ENCODE measurements around the gene CYP24A1.

CYP24A1 gene

DNA sequence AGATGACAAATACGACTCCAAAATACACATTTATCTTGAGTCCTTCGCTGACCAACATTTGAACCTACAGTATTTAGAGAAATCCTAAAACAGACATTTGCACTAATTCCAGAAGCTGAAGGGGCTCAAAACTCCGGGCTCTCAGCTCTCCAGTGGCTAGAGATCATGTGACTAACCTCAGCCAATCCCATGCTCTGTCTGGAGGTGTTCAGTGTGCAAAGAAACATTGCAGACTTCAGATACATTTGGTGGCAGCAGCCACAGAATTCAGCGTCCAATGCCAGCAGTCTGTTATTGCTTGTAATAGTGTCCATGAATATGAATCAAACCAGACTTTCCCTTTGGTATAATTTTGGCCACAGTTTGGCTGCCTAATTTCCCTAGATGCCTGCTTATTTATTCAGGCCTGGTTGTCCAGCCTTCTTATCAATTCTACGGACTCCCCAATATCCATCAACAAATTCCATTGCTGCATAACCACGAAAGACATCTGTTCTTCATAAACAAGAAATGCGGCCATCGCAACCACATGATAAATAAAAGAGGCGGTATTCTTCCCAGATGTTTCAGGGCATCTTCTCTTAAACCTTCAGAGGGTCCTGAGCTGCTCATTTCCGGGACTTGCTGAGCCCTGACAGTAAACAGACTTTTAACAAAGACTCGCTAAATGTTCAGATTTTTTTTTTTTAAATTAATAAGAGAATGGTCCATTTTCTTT is 14.5 kb upstream of the CYP24A1 start:
- no peak for DNase-seq
- Histone ChIP-seq H2AFZ (ENCODE audit: low read depth, low read length) (no peak overlapping the region), H3K27ac (ENCODE audit: low read length) (no peak overlapping the region)

DNA sequence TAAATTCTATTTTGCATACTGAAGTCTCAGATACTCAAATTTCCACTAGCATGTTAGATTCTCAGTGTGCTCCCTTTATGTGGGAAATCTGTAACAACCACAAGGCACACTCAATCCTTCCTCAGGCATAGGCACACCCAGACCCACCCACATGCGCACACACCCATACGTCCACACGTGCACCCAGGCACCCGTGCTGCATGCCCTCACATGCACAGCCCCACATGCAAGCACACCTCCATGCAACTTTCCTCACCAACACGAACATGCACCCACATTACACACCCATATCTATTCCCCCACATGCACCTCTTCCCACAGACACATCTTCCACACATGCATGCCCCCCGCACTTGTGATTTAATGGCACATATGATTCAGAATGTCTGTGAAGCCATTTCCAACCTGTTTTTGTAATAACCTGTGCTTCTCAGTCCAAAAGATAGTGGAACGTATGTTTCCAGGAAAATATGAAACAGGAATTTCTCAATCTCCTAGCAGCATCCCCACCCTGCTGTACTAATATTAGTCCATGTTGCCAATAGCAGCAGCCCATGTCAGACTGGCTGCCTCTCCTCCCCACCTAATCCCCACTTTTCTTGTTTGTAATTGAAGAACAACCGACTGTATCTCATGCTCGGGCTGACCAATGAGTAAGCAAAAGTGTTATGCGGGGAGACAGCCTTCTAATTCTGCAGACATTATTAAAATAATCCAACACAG is 11.3 kb upstream of the CYP24A1 start:
- no peak overlapping the region for H3K4me2 ChIP-seq (ENCODE audit: insufficient read depth, low read length)
- no peak for DNase-seq
- H3K4me1 ChIP-seq (ENCODE audit: insufficient read depth, low read length): no peaks in the 10 kb centered on the region
- H3K4me3 ChIP-seq (ENCODE audit: low read depth in 1 of 2, low read length in 2 of 2): no peak overlapping the region
- no peaks in the 10 kb centered on the region for H3K36me3 ChIP-seq (ENCODE audit: insufficient read depth, low read length)
- peaks cover 31% of the 10 kb centered on the region for H3K27me3 ChIP-seq (ENCODE audit: insufficient read depth, low read length, poor library complexity)
- TF ChIP-seq, protein P1, sequence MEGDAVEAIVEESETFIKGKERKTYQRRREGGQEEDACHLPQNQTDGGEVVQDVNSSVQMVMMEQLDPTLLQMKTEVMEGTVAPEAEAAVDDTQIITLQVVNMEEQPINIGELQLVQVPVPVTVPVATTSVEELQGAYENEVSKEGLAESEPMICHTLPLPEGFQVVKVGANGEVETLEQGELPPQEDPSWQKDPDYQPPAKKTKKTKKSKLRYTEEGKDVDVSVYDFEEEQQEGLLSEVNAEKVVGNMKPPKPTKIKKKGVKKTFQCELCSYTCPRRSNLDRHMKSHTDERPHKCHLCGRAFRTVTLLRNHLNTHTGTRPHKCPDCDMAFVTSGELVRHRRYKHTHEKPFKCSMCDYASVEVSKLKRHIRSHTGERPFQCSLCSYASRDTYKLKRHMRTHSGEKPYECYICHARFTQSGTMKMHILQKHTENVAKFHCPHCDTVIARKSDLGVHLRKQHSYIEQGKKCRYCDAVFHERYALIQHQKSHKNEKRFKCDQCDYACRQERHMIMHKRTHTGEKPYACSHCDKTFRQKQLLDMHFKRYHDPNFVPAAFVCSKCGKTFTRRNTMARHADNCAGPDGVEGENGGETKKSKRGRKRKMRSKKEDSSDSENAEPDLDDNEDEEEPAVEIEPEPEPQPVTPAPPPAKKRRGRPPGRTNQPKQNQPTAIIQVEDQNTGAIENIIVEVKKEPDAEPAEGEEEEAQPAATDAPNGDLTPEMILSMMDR (IDR thresholded peaks at IDR 0.05; ENCODE audit: borderline replicate concordance, extremely low read depth, low read length, poor library complexity, severe bottlenecking): no peak
- no peak for TF ChIP-seq EZH2 (IDR thresholded peaks at IDR 0.05; ENCODE audit: borderline replicate concordance, low read depth, low read length, severe bottlenecking)
- H3K9me3 ChIP-seq (ENCODE audit: insufficient read depth, low read length, severe bottlenecking): no peaks in the 10 kb centered on the region
- no peak for ATAC-seq (ENCODE audit: insufficient read depth, low read depth)
- H3K9ac ChIP-seq (ENCODE audit: low read depth, low read length): no peak overlapping the region
- no peak overlapping the region for H2AFZ ChIP-seq (ENCODE audit: low read depth, low read length)
- no peaks in the 10 kb centered on the region for H4K20me1 ChIP-seq (ENCODE audit: insufficient read depth, low read length)
- H3K79me2 ChIP-seq (ENCODE audit: insufficient read depth, low read length): no peaks in the 10 kb centered on the region
- no peak overlapping the region for H3K27ac ChIP-seq (ENCODE audit: low read length)

More for the DNA sequence above, 14.5 kb upstream of the CYP24A1 start:
- no peaks in the 10 kb centered on the region for H3K79me2 ChIP-seq (ENCODE audit: insufficient read depth, low read length)
- ATAC-seq (ENCODE audit: insufficient read depth, low read depth): no peak
- no peaks in the 10 kb centered on the region for H3K9me3 ChIP-seq (ENCODE audit: insufficient read depth, low read length, severe bottlenecking)
- no peaks in the 10 kb centered on the region for H4K20me1 ChIP-seq (ENCODE audit: insufficient read depth, low read length)
- H3K27me3 ChIP-seq (ENCODE audit: insufficient read depth, low read length, poor library complexity): peaks cover 26% of the 10 kb centered on the region
- TF ChIP-seq, protein P1 (IDR thresholded peaks at IDR 0.05; ENCODE audit: borderline replicate concordance, extremely low read depth, low read length, poor library complexity, severe bottlenecking): no peak
- no peak for TF ChIP-seq EZH2 (IDR thresholded peaks at IDR 0.05; ENCODE audit: borderline replicate concordance, low read depth, low read length, severe bottlenecking)
- H3K4me2 ChIP-seq (ENCODE audit: insufficient read depth, low read length): no peak overlapping the region
- no peak overlapping the region for H3K9ac ChIP-seq (ENCODE audit: low read depth, low read length)
- H3K36me3 ChIP-seq (ENCODE audit: insufficient read depth, low read length): no peaks in the 10 kb centered on the region
- H3K4me1 ChIP-seq (ENCODE audit: insufficient read depth, low read length): no peaks in the 10 kb centered on the region
- H3K4me3 ChIP-seq (ENCODE audit: low read depth in 1 of 2, low read length in 2 of 2): no peak overlapping the region

DNA sequence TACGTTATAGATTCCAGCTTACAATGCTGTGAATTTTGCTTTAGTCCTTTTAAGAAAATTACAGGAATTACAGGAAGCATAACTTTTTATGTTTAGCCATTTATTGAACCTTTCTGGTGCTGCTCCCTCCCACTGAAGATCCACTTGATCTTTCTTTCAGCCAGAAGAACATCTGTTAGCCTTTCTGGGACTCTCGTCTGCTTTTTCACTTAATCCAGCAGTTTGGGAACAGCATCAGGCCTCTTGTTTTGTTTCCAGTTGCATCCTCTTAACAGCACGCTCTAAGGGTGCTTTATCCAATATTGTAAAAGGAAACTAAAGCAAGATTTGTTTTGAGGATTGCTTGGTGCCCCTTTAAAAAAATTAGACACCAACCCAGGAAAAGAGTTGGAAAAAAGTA is 10.3 kb upstream of the CYP24A1 start:
- no peak overlapping the region for H3K27ac ChIP-seq (ENCODE audit: low read length)
- peaks cover 29% of the 10 kb centered on the region for H3K27me3 ChIP-seq (ENCODE audit: insufficient read depth, low read length, poor library complexity)
- no peak overlapping the region for H3K4me2 ChIP-seq (ENCODE audit: insufficient read depth, low read length)
- H3K36me3 ChIP-seq (ENCODE audit: insufficient read depth, low read length): no peaks in the 10 kb centered on the region
- ATAC-seq (ENCODE audit: insufficient read depth, low read depth) (no peak), DNase-seq (no peak)
- no peaks in the 10 kb centered on the region for H3K9me3 ChIP-seq (ENCODE audit: insufficient read depth, low read length, severe bottlenecking)
- H3K4me3 ChIP-seq (ENCODE audit: low read depth in 1 of 2, low read length in 2 of 2): no peak overlapping the region
- H2AFZ ChIP-seq (ENCODE audit: low read depth, low read length): no peak overlapping the region
- H3K79me2 ChIP-seq (ENCODE audit: insufficient read depth, low read length): no peaks in the 10 kb centered on the region
- no peak overlapping the region for H3K9ac ChIP-seq (ENCODE audit: low read depth, low read length)
- no peaks in the 10 kb centered on the region for H3K4me1 ChIP-seq (ENCODE audit: insufficient read depth, low read length)
- no peaks in the 10 kb centered on the region for H4K20me1 ChIP-seq (ENCODE audit: insufficient read depth, low read length)
- TF ChIP-seq, protein P1 (IDR thresholded peaks at IDR 0.05; ENCODE audit: borderline replicate concordance, extremely low read depth, low read length, poor library complexity, severe bottlenecking): no peak
- TF ChIP-seq EZH2 (IDR thresholded peaks at IDR 0.05; ENCODE audit: borderline replicate concordance, low read depth, low read length, severe bottlenecking): no peak
